Stimulated activated CD4-positive, alpha-beta T cell treated with anti-CD3 and anti-CD28 coated beads, Interleukin-2, amount 100 ng/mL, for 48 hours (primary cell): ENCODE data around the gene MOSMO.
"Not testable (repeated sequence)": the region's sequence is repeated elsewhere in the genome, so short reads cannot be mapped to it uniquely, and the experiment has no call there.

Experiments used
- DNase-seq, 2 donors: peaks; one replicate each; pipeline ENCODE4 v3.0.0-alpha.2; 2020

Gene MOSMO

GRCh38 chr16:22004341-22004740, 3.6 kb upstream of the MOSMO start:
- DNase-seq, result no peak

- no peak for DNase-seq
Observed at GRCh38 chr16:22005746-22006145, 2.2 kb upstream of the MOSMO start.

- DNase-seq, result no peak
Observed at GRCh38 chr16:22006636-22007035, 1.3 kb upstream of the MOSMO start.

- no peak for DNase-seq
Observed at GRCh38 chr16:22007159-22007508, 777 bp upstream of the MOSMO start.

GRCh38 chr16:22008215-22009059, 526 bp downstream of the MOSMO start:
- peak; percentile 8 to 33 for DNase-seq

GRCh38 chr16:22010902-22011301, 3.0 kb downstream of the MOSMO start:
- no peak for DNase-seq

GRCh38 chr16:22012241-22012640, 4.3 kb downstream of the MOSMO start:
- DNase-seq, result no peak

GRCh38 chr16:22013486-22013885, 5.6 kb downstream of the MOSMO start:
- DNase-seq, result no peak

- no peak for DNase-seq
Observed at GRCh38 chr16:22014271-22014873, 6.5 kb downstream of the MOSMO start.

GRCh38 chr16:22016927-22017326, 9.0 kb downstream of the MOSMO start:
- no peak for DNase-seq

- DNase-seq, result no peak
Observed at GRCh38 chr16:22018559-22018958, 10.6 kb downstream of the MOSMO start.

- no peak for DNase-seq
Observed at GRCh38 chr16:22022151-22022550, 14.2 kb downstream of the MOSMO start.

- DNase-seq, result no peak
Observed at GRCh38 chr16:22023505-22023904, 15.6 kb downstream of the MOSMO start.

GRCh38 chr16:22024785-22025184, 16.9 kb downstream of the MOSMO start:
- not testable (repeated sequence) for DNase-seq

GRCh38 chr16:22027633-22028032, 19.7 kb downstream of the MOSMO start:
- DNase-seq, result no peak

- DNase-seq, result no peak
Observed at GRCh38 chr16:22029632-22030031, 21.7 kb downstream of the MOSMO start.

GRCh38 chr16:22030087-22030812, 22.3 kb downstream of the MOSMO start:
- DNase-seq, result no peak

GRCh38 chr16:22031483-22032083, 23.7 kb downstream of the MOSMO start:
- DNase-seq, result no peak

GRCh38 chr16:22034503-22034902, 26.6 kb downstream of the MOSMO start:
- no peak for DNase-seq

GRCh38 chr16:22035153-22035552, 27.2 kb downstream of the MOSMO start:
- DNase-seq, result no peak

GRCh38 chr16:22043882-22044281, 36.0 kb downstream of the MOSMO start:
- DNase-seq, result not testable (repeated sequence)

GRCh38 chr16:22045888-22046287, 38.0 kb downstream of the MOSMO start:
- DNase-seq, result not testable (repeated sequence)

GRCh38 chr16:22050963-22051362, 43.1 kb downstream of the MOSMO start:
- DNase-seq, result no peak
